GM12891 (cell line): ENCODE data around the gene ZCCHC7.

Source experiments
- DNase-seq: peaks from one replicate; pipeline ENCODE4 v3.0.0; 2011; ENCODE audit warnings: low spot score; ENCODE audit not compliant: insufficient read length
- FAIRE-seq: peaks from 2 replicates; lab custom pipeline; 2011; peaks lifted over from hg19 to GRCh38; lab: Jason Lieb, UNC
- PAX5 ChIP-seq: IDR thresholded peaks from 2 replicates; pipeline ENCODE4 v1.6.1; 2011; ENCODE audit warnings: low read length, moderate library complexity, mild to moderate bottlenecking; ENCODE audit not compliant: insufficient read depth, severe bottlenecking
- POLR2A ChIP-seq: IDR thresholded peaks from 2 replicates; pipeline ENCODE4 v1.6.1; 2011; ENCODE audit warnings: low read depth, low read length, control low read depth
- POLR2AphosphoS5 ChIP-seq: IDR thresholded peaks from 2 replicates; pipeline ENCODE4 v1.6.1; 2011; ENCODE audit warnings: low read depth, low read length, control low read depth
- POU2F2 ChIP-seq: IDR thresholded peaks from 2 replicates; pipeline ENCODE4 v1.6.1; 2011; ENCODE audit warnings: low read depth, mild to moderate bottlenecking, control low read depth, low read length, moderate library complexity
- SPI1 ChIP-seq: IDR thresholded peaks from 2 replicates; pipeline ENCODE4 v1.6.1; 2011; ENCODE audit warnings: low read depth, low read length, control low read depth
- TAF1 ChIP-seq: IDR thresholded peaks from 2 replicates; pipeline ENCODE4 v1.6.1; 2011; ENCODE audit warnings: low read depth, low read length, control low read depth

ZCCHC7 gene

GRCh38 chr9:37380570-37380969, 260.2 kb downstream of the ZCCHC7 start:
- no peak for TF ChIP-seq POLR2A
- no peak for TF ChIP-seq SPI1
- DNase-seq (no peak), FAIRE-seq (no peak)

GRCh38 chr9:37381094-37381741, 260.8 kb downstream of the ZCCHC7 start:
- FAIRE-seq (peak; percentile 76), DNase-seq (no peak)
- no peak for TF ChIP-seq SPI1
- no peak for TF ChIP-seq POU2F2
- no peak for TF ChIP-seq TAF1
- no peak for TF ChIP-seq PAX5
- no peak for TF ChIP-seq POLR2AphosphoS5
- no peak for TF ChIP-seq POLR2A

DNA sequence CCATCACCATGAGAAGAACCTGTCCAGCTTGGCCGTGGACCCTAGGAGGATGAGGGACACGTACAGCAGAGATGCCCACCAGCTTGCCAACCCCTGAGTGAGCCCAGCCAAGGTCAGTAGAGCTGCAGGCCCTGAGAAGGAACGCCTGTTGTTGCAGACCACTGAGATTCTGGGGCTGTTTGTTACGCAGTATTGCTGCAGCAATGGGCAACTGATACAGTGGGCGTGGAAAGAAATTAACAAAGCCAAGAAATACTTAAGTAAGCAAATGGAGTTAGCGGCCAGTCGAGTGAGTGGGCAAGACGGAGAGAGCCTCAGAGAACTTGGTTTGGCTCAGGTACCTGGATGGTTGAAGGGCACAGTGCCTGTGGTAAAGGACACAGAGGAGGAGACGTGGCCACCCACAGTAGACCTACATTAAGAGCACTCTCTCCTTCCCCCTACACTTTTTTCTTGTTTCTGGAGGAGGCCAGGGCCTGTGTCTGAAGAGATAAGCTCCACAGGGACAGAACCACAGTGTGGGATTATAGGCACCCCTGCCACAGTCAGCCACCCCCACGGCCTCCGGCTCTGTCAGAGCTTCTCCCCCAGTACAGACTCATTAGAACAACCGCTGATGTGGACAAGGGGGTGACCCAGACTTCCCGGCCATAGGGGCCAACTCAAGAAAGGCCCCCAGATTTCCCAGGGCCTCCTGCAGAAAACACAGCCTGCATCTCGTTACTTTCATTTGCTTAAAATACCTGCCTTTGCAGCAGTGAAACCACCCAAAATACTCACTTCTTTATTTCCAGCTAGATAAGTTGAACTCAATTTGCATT, 262.0 kb downstream of the ZCCHC7 start:
- no peak for DNase-seq
- FAIRE-seq, result peak; percentile 93
- TF ChIP-seq POLR2AphosphoS5, result no peak
- TF ChIP-seq POU2F2, result no peak
- TF ChIP-seq PAX5, result no peak
- peak; percentile 90 for TF ChIP-seq SPI1
- TF ChIP-seq TAF1, result no peak
- TF ChIP-seq POLR2A, result no peak

DNA sequence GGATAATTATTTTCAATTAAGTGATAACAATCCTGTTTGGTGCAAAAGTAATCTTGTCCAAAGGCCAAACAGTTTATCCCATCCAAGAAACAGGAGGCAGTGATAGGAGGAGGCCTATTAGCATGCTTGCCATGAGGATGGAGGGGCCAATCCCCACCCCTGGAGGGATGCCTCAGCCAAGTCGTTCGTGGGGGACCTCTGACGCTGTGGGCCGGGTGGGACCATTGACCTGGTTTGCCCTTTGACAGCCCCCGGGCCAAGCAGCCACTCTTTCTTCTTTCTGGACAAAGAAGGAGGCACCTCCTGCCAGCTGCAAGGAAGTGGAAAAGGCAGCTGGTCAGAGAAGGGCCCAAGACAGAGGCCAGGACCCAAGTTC, 262.6 kb downstream of the ZCCHC7 start:
- no peak for DNase-seq
- no peak for FAIRE-seq
- TF ChIP-seq POLR2A, result no peak
- TF ChIP-seq PAX5, result no peak

- DNase-seq, result no peak
- peak; percentile 31 for FAIRE-seq
These were observed 263.0 kb downstream of the ZCCHC7 start for GRCh38 chr9:37383393-37383792.

GRCh38 chr9:37383876-37384746, 263.7 kb downstream of the ZCCHC7 start:
- no peak for DNase-seq
- TF ChIP-seq POU2F2, result no peak
- 0 out of 2 replicates have a peak, but pooled peaks have one; percentile 16 for TF ChIP-seq SPI1
- FAIRE-seq, result peak; percentile 81

More at GRCh38 chr9:37383393-37383792, 263.0 kb downstream of the ZCCHC7 start:
- TF ChIP-seq POU2F2 (no peak), SPI1 (no peak), PAX5 (no peak), POLR2AphosphoS5 (no peak), POLR2A (no peak), TAF1 (no peak)

GRCh38 chr9:37385286-37385685, 264.9 kb downstream of the ZCCHC7 start:
- FAIRE-seq (no peak), DNase-seq (no peak)
- no peak for TF ChIP-seq TAF1
- no peak for TF ChIP-seq POU2F2
- TF ChIP-seq POLR2A, result no peak
- no peak for TF ChIP-seq SPI1
- TF ChIP-seq POLR2AphosphoS5, result no peak
- TF ChIP-seq PAX5, result no peak

- no peak for DNase-seq
- no peak for TF ChIP-seq POLR2A
- TF ChIP-seq PAX5, result no peak
- no peak for TF ChIP-seq POLR2AphosphoS5
- TF ChIP-seq TAF1, result no peak
- peak; percentile 66 for TF ChIP-seq SPI1
- TF ChIP-seq POU2F2, result no peak
- FAIRE-seq, result no peak
These were observed 266.6 kb downstream of the ZCCHC7 start for GRCh38 chr9:37386988-37387387.

DNA sequence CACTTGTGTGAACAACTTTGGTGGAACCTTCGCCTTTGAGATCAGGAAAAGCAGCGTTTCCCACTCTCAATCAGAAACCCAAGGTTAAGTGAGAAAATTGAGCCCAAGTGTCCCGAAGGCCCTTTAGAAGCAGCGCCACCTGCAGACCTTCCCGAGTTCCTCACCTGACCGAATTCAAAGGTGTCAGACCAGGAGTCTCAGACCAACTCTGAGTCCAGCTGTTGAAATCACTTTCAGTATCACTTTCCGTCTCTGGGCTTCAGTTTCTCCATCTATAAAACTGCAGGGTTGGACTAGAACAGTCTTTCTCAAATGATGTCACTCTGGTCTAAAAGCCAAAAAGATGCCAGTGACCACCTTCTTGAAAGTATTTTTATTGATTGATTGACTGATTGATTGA, 270.4 kb downstream of the ZCCHC7 start:
- DNase-seq, result peak; percentile 60
- peak; percentile 76 for FAIRE-seq
- TF ChIP-seq POLR2AphosphoS5 (0 out of 2 replicates have a peak, but pooled peaks have one; percentile 24), POLR2A (no peak), PAX5 (peak; percentile 31), SPI1 (peak; percentile 37), POU2F2 (peak; percentile 19; the same call in 1 of the 2 replicates), TAF1 (no peak)

DNA sequence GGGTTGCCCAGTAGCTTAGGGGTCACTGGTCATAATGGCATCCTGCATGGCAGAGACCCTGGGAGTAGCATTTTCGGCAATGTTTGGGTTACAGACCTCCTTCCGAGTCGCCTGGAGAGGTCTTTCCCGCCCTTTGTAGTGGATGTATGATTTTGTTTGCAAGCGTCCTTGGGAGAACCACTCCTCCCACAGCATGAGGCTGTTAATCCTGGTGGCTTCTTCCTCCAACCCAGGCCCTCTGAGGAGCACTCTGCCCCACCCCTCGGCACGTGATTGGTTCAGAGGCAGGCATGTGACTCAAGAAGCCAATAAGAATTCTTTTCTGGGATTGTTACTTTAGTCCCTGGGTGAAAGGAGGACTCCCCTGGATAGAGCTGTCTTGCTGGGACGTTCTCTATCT, 271.9 kb downstream of the ZCCHC7 start:
- no peak for TF ChIP-seq PAX5
- TF ChIP-seq TAF1, result no peak
- TF ChIP-seq POLR2A, result no peak
- TF ChIP-seq POU2F2, result no peak
- no peak for TF ChIP-seq SPI1
- FAIRE-seq (no peak), DNase-seq (no peak)
